ENCODE data around the gene MARVELD1.

DNA sequence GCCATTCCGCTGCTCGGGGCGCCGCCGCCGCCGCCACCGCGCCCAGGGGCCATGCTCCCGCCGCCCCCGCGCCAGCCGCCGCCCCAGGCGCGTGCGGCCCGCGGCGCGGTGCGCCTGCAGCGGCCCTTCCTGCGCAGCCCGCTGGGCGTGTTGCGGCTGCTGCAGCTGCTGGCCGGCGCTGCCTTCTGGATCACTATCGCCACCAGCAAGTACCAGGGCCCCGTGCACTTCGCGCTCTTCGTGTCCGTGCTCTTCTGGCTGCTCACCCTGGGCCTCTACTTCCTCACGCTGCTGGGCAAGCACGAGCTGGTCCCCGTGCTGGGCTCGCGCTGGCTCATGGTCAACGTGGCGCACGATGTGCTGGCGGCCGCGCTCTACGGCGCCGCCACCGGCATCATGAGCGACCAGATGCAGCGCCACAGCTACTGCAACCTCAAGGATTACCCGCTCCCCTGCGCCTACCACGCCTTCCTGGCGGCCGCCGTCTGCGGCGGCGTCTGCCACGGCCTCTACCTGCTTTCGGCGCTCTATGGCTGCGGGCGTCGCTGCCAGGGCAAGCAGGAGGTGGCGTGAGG, 383 bp downstream of the MARVELD1 start:
- TF ChIP-seq EP300 (IDR thresholded peaks at IDR 0.05) (no peak), POLR2A (IDR thresholded peaks at IDR 0.05) (no peak)

All from stomach (tissue), 4 donors.